HG02588 (cell line): Measurements from ENCODE around the gene PTPRD.

Experiments used
- ATAC-seq: cut with Tn5 transposase; IDR thresholded peaks from one replicate; pipeline ENCODE4 v1.9.1; 2021; ENCODE audit warnings: mild to moderate bottlenecking, moderate library complexity; ENCODE audit not compliant: unreplicated experiment

PTPRD gene

GRCh38 chr9:10272830-10273229 is 340.0 kb downstream of the PTPRD start:
- no peak for ATAC-seq

- ATAC-seq, result peak; percentile 58
Observed at GRCh38 chr9:10268531-10269485, 344.0 kb downstream of the PTPRD start.

GRCh38 chr9:10265153-10265631 is 347.6 kb downstream of the PTPRD start:
- peak; percentile 44 for ATAC-seq

GRCh38 chr9:10260501-10260900 is 352.3 kb downstream of the PTPRD start:
- ATAC-seq, result no peak

GRCh38 chr9:10259668-10260067 is 353.1 kb downstream of the PTPRD start:
- no peak for ATAC-seq

- ATAC-seq, result no peak
Observed at GRCh38 chr9:10255758-10256157, 357.0 kb downstream of the PTPRD start.

GRCh38 chr9:10254338-10254737 is 358.5 kb downstream of the PTPRD start:
- ATAC-seq, result no peak

DNA sequence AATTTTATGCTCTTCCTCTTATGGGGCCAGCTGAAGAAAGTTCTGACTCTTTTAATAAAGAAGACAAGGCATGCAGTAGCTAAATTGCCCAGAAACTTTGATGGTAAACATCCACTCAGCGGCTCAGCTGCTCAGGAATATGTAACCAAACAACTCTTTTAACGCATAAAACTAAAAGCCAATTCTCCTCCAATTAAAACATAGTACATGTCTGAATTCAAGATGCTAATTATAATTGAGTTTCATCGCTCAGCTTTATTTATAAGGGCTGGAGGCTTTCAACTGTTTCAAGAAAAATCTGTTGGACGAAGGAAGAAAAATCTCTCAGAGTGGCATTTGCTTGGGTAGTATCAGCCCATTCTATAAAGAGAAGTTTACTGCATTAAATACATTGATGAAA is 359.5 kb downstream of the PTPRD start:
- no peak for ATAC-seq

DNA sequence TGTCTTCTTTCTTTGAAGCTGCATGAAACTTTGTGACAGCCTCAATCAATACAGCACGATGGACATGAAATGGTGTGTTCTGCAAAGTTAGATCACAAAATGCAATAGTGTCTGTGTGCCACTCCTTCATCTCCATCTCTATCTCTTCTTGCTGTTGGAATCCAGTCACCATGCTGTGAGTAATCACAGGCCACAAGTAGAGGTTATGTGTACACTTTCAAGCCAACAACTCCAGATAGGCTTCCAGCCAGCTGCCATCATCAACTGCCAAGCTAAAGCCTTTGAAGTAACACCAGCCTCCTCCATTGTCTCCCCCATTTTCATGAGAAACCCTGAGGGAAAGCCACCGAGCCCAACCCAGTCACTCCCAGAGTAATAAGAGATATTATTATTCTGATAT is 360.6 kb downstream of the PTPRD start:
- no peak for ATAC-seq

DNA sequence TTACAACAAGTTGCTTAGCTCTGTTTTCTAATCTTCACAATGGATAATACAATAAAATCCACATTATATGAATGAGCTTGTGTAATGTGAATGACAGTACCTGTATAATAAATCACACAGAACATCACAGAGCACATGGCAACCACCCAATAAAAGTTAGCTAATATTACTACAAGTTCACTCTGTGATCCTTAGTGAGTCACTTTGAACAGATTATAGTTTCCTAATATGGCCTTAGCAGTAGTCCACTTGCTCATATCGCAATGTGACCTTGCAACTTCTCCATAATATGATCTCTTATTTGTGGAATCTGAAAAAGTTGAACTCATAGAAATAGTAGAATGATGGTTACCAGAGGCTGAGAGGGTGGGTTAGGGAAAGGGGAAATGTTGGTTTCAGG is 361.3 kb downstream of the PTPRD start:
- no peak for ATAC-seq

DNA sequence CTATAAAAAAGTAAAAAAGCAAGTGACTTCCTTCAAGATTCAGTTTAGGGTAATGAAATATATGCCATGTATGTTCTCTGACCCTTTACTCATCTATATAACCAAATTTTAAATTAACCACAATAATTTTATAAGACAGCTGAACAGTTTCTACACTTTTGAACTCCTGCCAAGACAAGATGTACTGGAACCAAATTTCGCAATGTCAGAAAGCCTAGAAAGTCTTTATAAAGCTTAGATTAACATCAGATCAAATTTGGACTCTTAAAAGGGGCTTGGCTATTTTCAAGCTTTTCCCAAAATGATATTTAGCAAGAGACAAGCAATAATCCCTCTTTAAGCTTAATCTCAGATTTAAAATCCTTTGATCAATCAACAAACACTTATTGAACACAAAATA is 362.6 kb downstream of the PTPRD start:
- ATAC-seq, result no peak

GRCh38 chr9:10248890-10249289 is 363.9 kb downstream of the PTPRD start:
- no peak for ATAC-seq

DNA sequence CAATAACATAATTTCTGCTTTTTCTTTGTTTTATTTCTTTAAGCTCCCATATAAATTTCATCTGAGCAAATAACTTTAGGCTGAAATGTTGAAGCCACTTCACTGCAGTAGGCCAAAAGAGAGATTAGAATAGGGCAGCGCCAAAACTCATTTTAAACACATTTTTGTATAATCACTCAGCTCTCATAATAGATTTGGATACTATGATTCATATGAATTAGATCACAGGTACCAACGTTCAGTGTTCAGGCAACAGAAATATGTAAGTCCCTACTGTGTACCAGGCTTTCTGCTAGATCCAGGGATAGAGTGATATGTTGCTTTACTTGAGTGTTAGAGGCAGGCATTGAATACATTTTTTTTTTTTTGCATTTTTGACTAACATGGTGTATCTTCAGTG is 370.5 kb downstream of the PTPRD start:
- ATAC-seq, result no peak

- ATAC-seq, result no peak
Observed at GRCh38 chr9:10238087-10238486, 374.7 kb downstream of the PTPRD start.

- ATAC-seq, result no peak
Observed at GRCh38 chr9:10237584-10237983, 375.2 kb downstream of the PTPRD start.

GRCh38 chr9:10236161-10236560 is 376.6 kb downstream of the PTPRD start:
- no peak for ATAC-seq

DNA sequence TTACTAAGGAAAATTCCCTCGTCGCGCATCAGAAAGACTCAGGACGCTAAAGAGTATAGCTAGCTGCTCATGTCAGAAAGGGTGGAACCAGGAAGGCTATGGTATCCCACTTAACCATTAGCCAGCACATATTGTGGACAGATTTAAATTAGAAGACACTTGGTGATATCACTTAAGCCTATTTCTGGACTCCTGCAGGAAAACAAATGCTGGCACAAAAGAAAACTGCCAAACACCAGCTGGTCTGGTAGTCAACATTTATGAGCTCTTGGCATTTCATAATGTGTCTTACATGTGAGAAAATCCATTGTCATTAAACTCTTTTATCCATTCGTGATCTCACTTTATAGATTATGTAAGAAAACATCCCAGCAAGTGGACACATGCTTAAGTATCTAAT is 377.4 kb downstream of the PTPRD start:
- ATAC-seq, result no peak

- no peak for ATAC-seq
Observed at GRCh38 chr9:10232352-10232930, 380.4 kb downstream of the PTPRD start.

DNA sequence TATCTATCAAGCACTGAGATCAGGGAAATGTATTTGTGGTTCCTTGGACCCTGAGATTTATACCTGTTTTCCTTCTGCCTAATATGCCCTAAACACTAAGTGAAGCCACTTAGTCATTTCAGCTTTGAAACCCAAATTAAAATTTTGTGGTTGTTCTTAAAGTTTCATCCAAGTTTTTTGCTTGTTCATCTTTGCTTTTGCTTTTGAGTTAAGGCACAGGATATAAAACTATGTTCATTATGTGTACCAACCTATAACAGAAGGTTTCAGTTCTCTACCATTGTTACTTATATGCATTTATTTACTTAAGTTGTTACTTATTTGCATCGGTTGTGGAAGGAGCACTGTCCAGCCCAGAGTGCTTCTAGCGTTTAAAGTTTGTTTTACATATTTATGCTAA is 382.3 kb downstream of the PTPRD start:
- ATAC-seq, result peak; percentile 76

- ATAC-seq, result no peak
Observed at GRCh38 chr9:10228082-10228481, 384.7 kb downstream of the PTPRD start.

DNA sequence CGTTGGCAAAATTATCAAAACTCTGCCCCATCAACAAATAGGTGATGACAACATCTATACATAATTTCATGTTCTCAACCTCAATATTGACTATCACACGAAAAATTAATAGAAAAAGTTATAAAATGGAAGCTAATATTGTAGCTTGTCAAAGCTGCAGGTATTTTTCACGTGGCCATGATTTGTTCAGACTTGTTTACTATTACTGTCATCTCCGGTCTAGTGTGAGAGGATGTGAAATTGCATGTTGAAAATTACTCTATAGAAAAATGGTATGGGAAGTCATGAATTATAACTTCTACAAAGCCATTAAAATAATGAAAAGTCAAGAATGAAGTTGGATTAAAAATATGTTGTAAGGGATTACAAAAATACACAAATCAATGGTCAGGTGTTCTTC is 385.8 kb downstream of the PTPRD start:
- no peak for ATAC-seq

DNA sequence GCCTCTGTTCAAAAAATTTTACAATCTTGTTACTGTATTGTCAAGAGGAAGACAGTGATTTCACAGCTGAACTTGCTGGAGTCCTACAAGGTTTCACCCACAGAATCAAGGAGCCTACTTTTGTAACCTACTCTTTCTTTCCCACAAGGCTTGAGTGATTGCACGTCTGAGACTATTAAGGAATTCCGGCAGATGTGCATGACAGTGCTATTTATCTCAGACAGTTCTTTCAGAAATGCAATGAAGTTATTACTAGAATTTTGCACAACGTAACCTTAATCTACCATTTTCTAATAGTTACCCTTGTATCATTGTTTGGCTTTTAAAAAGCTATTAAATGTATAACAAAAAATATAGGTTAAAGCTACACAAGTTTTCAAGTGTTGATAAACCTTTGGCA is 400.1 kb downstream of the PTPRD start:
- ATAC-seq, result no peak
